Measurements from ENCODE around the gene RYK.

- TF ChIP-seq ZBTB48 (tag by site-specific recombination; IDR thresholded peaks at IDR 0.05) (no peak), CTCF (tag by site-specific recombination; IDR thresholded peaks at IDR 0.05) (no peak), ZNF174 (tag by site-specific recombination; IDR thresholded peaks at IDR 0.05) (no peak), ZNF26 (tag by site-specific recombination; IDR thresholded peaks at IDR 0.05) (no peak), SP2 (tag by site-specific recombination; IDR thresholded peaks at IDR 0.05) (no peak), ZNF155 (tag by site-specific recombination; IDR thresholded peaks at IDR 0.05) (no peak), ZNF561 (tag by site-specific recombination; IDR thresholded peaks at IDR 0.05; ENCODE audit: borderline replicate concordance) (no peak), ZNF501 (tag by site-specific recombination; IDR thresholded peaks at IDR 0.05) (no peak), ZNF830 (tag by site-specific recombination; IDR thresholded peaks at IDR 0.05; ENCODE audit: low read depth) (no peak), ZNF114 (tag by site-specific recombination; IDR thresholded peaks at IDR 0.05) (no peak), ZNF548 (tag by site-specific recombination; IDR thresholded peaks at IDR 0.05) (no peak)
These were observed 102.1 kb downstream of the RYK start for GRCh38 chr3:134148534-134148933.

Measured in HEK293 (cell line).